ENCODE results near the gene ORM2. TPM values are rescaled to one million over a fixed set of nuclear protein-coding genes. Genes with fewer than 3 reads are reported as not detected.

The ORM2 gene
- total RNA-seq, 2 donors from 2014 or later, result 1.6 TPM; not detected in 1

GRCh38 chr9:114341991-114342390 is 12.3 kb downstream of the ORM2 start:
- intact Hi-C loops (cut with DNase I), result no loop called here
- no peak for DNase-seq
- no peak for ATAC-seq

GRCh38 chr9:114342755-114343440 is 13.2 kb downstream of the ORM2 start:
- intact Hi-C loops (cut with DNase I), result no loop called here
- DNase-seq (no peak), ATAC-seq (no peak)

- no peak for DNase-seq
- ATAC-seq, result no peak
- intact Hi-C loops (cut with DNase I), result no loop called here
Measured at GRCh38 chr9:114343471-114344187, 14.0 kb downstream of the ORM2 start.

DNA sequence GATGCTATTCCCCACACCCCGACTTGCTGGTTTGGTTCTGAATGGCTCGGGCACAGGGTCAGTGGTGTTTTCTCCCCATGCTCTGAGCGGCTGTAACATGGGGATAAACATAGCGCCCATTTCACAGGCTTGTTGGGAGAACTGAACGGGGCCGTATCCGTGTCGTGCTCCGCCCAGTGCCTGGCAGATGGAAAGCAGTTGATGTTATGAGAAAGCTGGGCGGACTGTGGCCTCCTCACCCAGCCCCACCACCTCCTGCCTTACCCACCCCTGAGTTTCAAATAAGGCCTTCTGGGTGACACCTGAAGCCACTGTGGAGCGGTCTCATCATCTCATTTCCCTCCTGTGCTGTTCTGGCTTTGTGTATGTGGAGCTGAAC is 14.5 kb downstream of the ORM2 start:
- intact Hi-C loops (cut with DNase I), result no loop called here
- no peak for ATAC-seq
- DNase-seq, result no peak

GRCh38 chr9:114344692-114345091 is 15.0 kb downstream of the ORM2 start:
- intact Hi-C loops (cut with DNase I), result no loop called here
- no peak for ATAC-seq

GRCh38 chr9:114345493-114346065 is 15.9 kb downstream of the ORM2 start:
- intact Hi-C loops (cut with DNase I), result no loop called here
- ATAC-seq, result no peak
- DNase-seq, result no peak

More at GRCh38 chr9:114344692-114345091, 15.0 kb downstream of the ORM2 start:
- DNase-seq, result no peak

GRCh38 chr9:114346146-114346545 is 16.5 kb downstream of the ORM2 start:
- ATAC-seq, result no peak
- intact Hi-C loops (cut with DNase I), result no loop called here
- DNase-seq, result no peak

- no peak for DNase-seq
- intact Hi-C loops (cut with DNase I), result no loop called here
- ATAC-seq, result no peak
Measured at GRCh38 chr9:114347675-114348074, 18.0 kb downstream of the ORM2 start.

DNA sequence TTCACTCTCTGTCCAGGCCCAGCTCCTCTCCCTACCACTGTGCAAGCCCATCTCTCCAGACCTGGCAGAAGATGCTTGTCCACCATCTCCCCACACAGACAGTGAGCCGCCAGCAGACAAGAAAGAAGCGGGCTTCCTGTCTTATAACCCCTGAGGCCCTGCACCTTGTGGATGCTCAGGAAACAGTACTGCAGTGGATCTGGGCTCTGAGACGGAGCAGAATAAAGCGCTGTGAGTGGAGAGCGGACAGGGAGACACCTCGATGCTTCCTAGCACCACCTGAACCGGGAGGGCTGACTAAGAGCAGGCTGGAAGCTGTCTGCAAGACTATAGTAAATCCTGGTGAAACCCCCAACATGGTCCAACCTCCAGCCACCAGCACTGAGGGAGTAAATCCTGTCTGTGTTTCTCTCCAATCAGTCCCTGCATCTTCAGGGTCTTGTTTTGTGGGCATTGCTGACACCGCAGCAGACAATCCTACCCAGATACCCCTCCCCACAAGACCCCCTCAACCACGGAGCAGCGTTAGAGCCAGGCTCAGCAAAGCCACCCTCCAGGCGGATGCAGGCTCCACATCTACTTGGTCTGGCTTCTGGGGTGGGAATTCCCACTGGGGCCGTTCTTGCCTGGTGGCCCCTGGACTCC is 18.7 kb downstream of the ORM2 start:
- intact Hi-C loops (cut with DNase I), result no loop called here
- no peak for ATAC-seq
- no peak for DNase-seq

- ATAC-seq (peak; percentile 86 to 92), DNase-seq (peak; percentile 74)
- intact Hi-C loops (cut with DNase I), result no loop called here
Measured at GRCh38 chr9:114348906-114349482, 19.3 kb downstream of the ORM2 start.

GRCh38 chr9:114349713-114350480 is 20.2 kb downstream of the ORM2 start:
- ATAC-seq, result peak in 1 of 2 donors; percentile 4
- intact Hi-C loops (cut with DNase I), result no loop called here
- no peak for DNase-seq

- no peak for DNase-seq
- no peak for ATAC-seq
- intact Hi-C loops (cut with DNase I), result no loop called here
Measured at GRCh38 chr9:114350636-114351401, 21.1 kb downstream of the ORM2 start.

DNA sequence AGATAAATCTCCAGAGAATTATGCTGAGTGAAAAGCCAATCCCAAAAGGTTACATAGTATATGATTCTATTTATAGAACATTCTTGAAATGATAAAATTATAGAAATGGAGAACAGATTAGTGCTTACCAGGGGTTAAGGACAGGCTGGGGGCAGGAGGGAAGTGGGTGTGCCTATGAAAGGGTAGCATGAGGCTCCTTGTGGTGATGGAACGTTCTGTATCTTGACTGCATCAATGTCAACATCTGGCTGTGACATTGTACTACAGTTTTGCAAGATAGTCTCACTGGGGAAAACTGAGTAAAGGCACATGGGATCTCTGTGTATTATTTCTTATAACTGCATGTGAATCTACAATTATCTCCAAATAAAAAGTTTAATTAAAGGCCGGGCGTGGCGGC is 22.3 kb downstream of the ORM2 start:
- intact Hi-C loops (cut with DNase I), result no loop called here
- ATAC-seq (no peak), DNase-seq (no peak)

- ATAC-seq (no peak), DNase-seq (no peak)
- intact Hi-C loops (cut with DNase I), result no loop called here
Measured at GRCh38 chr9:114355821-114356220, 26.2 kb downstream of the ORM2 start.

- ATAC-seq, result peak in 1 of 2 donors; percentile 61
- intact Hi-C loops (cut with DNase I), result no loop called here
- DNase-seq, result no peak
Measured at GRCh38 chr9:114356792-114357191, 27.1 kb downstream of the ORM2 start.

- ATAC-seq (no peak), DNase-seq (no peak)
- intact Hi-C loops (cut with DNase I), result no loop called here
Measured at GRCh38 chr9:114357360-114357759, 27.7 kb downstream of the ORM2 start.

DNA sequence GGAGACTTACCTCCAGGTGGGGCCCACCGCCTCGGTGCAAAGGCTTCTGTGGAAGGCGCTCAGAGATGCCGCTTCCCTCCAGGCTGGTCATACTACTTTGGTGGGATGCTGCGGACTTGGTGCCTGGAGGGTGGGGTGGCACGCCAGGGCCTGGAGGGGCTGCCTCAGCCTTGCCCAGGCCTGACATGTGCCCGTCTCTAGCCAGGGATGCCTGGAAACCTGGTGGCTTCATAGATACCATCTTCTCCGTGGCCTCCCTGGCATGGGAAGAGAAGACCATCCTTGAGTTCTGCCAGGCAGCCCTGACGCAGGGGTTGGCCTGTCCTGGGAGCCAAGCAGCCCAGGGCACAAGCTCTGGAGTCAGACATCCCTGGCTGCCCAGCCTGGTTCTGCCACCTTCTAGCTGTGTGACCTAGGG is 28.3 kb downstream of the ORM2 start:
- no peak for ATAC-seq
- intact Hi-C loops (cut with DNase I), result no loop called here
- no peak for DNase-seq

DNA sequence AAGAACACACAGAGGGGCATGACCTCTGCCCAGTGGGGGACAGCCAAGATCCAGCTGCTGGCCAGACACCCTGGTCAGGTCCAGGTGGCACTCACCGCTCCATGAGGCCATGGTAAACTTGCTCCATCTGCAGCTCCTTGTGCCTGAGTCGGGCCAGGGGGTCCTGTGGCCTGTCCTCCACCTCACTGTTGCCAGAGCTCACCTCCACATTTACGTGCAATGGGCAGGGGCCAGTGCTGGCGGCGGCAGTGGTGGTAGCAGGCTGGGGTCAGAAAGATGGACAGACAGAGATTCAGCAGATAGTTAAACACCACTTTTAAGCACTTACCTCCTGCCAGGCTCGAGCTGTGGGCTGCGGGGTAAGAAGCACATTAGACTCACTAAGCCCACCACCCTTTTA is 30.1 kb downstream of the ORM2 start:
- intact Hi-C loops (cut with DNase I), result no loop called here
- no peak for DNase-seq
- ATAC-seq, result no peak

Data from left cardiac atrium (tissue), 4 donors.